NCI-H2107 (cell line): ENCODE measurements around the gene ELMO1.

Source experiments
- DNase-seq: peaks from one replicate; lab custom pipeline; 2025; lab: John Stamatoyannopoulos, UW

Gene ELMO1

DNA sequence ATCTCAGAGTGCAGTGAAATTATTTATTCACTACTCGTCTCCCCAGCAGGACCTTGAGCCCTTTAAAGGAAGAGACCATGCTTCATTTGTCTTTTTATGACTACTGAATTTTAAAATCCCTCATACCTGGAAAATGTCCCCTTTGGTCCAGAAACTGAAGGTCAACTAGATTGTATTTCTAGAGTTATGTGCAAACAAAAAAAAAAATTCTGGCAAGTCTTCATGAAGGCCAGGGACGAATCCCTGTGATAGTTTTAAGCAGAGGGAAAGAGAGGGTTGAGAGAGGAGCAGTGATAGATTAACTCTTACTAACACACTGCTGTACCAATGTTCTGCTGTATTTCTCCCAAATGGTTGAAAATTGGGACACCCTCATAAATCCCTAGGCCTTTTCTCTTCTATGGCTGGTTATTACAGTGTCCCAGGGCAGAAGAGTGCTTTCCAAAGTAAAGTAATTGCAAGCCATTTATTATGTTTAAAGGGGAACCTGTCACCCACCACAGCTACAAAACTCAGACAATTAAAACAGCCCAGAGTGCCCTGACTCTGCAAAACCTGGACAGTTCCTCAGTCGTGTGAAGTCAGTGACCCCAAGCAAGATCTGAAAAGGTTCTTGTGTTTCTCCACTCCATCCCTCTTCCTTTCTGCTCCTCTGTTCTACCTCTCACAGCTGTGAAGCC lies 541.6 kb downstream of the ELMO1 start:
- no peak for DNase-seq

- DNase-seq, result no peak
Measured at GRCh38 chr7:36906448-36906847, 542.2 kb downstream of the ELMO1 start.

DNA sequence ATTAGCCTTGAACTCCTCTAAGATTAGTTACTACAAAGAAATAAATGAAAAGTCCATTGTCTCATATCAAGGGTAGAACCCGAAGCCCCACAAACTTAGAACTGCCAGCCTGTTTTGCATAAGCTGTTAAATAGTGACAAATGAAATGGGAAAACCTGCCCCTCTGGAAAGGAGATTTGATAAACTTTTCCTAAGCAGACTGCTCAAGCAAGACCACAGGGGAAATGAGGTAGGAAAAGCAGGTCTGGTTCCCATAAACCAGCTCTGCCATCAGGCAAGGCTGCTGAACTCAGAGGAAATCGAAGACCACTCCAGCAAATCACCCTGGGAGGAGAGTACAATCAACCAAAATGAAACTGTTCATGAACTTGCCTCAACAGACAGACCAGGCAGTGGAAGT lies 542.8 kb downstream of the ELMO1 start:
- DNase-seq, result no peak

DNA sequence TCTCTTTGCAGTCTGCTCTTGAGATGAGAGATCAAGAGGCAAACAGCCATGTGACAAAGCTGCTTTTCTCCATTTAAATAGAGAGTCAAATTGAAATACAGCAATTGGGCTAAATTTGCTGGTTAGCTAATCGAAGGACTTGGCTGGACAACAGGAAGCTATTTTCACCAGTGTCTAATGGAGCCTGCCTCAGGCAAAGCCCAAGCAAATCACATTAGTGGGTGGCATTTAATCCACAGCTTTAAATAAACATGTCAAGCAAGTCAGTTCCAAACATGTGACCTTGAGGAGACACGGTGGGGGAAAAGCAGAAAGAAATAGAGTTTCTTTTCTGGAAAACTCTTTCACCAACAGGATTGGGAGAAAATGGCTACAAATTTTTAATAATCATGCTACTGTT lies 543.9 kb downstream of the ELMO1 start:
- DNase-seq, result no peak

DNA sequence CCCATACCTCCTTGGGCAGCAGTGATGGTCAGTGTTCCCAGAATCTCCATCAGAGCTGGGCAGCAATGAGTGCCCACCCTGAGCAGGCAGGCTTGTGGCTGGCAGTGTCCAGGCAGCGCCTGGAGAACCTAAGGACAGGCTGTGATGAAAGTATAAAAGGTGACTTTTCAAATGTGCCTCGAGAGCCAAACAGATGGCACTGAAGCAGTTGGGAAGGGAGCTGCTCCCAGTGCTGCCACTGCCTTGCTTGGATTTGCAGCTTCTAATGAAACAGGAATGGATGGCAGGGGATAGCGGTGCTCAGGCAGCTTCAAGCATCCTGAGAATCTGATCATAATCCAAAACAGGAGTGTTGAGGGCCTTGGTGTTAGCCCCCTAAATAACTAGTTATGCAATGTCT lies 544.6 kb downstream of the ELMO1 start:
- no peak for DNase-seq

- DNase-seq, result no peak
Measured at GRCh38 chr7:36900988-36901710, 547.5 kb downstream of the ELMO1 start.

DNA sequence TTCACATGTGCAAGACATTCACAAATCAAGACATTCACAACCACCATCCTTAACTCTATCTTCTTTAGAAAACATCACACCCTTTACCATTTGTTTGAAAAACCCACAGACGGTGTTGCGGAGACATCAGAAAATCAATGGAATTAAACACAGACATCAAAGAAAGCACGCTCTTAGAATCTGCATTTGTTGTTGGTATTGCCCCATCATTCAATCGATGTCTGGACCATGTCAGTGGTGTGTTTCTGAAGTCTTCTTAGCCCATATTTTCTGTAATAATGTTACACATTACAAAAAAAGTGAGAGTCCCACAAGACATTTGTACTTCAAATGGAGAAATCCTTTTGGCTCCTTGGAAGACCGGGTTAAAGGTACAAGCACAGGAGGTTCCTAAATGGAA lies 550.5 kb downstream of the ELMO1 start:
- no peak for DNase-seq

DNA sequence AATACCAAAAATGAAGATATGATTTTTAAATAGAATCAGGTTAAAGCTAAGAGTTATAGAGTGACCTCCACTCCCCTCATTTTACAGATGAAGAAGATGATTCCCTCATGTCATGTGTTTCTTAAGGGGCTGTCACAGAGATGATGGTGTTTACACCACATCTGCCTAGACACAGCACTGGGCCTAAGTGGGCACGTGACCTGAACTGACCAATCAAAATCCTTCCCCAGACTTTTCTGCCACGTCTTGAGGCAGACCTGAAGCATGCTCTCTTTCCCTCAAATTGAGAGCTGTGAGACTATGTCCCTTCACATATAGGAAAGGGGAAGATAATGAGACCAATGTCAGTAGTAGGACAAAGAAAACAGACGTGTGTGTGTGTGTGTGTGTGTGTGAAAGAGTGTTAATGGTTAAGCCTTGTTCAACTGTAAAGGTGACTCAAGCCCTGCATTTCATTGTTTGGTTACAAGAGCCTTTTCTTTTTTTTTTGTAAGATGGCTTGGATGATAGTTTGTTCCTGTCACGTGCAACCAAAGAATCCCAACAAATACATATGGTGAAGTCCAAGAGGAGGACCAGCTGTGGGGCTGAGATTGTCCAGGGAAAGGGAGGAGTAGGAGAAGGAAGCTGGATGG lies 551.6 kb downstream of the ELMO1 start:
- DNase-seq, result no peak

GRCh38 chr7:36896418-36896817 lies 552.2 kb downstream of the ELMO1 start:
- DNase-seq, result no peak

- no peak for DNase-seq
Measured at GRCh38 chr7:36895192-36895591, 553.5 kb downstream of the ELMO1 start.

GRCh38 chr7:36894190-36894589 lies 554.5 kb downstream of the ELMO1 start:
- DNase-seq, result no peak

- no peak for DNase-seq
Measured at GRCh38 chr7:36889182-36889581, 559.5 kb downstream of the ELMO1 start.

DNA sequence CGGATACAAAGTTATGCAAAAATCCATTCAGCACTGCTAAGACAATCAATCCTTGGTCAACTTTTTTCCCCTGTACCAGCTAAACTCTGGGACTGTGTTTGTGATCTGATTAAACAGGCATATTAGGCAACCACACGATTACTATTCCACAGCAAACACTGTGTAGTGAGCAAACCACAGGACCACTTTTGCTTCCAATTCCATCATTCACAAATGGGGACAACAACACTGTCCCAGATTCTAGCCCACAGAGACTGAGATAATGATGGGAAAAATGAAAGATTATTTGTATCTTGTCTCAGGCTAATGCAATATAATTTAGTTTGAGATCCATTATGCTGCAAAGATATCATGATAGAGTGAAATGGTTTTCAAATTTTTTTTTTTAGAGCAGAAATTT lies 560.7 kb downstream of the ELMO1 start:
- no peak for DNase-seq

DNA sequence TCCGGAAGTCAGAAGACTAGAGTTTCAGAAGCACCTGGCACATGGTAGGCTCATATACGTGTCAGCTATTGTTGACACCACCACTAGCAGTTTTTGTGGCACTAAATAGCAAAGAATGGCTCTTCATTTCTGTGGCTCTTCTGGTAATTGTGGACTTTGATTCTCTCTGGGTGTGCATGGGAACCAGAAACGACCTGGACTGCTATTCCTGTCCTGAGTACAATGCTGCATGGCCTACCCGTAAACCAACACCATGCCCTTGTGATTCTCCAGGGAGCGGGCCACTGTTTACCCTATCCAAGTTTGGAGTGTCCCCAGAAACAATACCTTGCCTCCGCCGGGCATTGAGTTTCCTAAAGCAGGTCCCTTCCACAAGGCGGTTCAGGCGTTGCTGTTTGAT lies 561.4 kb downstream of the ELMO1 start:
- DNase-seq, result peak; percentile 50

DNA sequence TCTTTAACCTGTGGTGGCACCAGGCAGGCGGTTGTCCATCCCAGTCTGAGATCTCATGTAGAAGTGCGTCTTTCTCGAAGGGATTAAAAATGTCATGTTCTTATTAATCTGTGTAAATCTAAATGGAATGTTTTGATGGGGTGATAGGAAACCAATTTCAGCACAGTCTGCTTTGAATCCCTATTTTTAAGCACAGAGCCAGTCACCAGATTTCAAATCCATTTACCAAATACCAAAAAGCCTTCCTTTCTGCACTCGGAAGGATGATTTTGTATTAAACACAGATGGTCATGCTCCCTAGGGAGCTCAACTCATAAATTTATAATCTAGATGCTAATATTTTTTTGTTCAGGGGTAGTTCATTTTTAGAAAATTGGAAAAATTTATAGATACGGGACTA lies 563.8 kb downstream of the ELMO1 start:
- no peak for DNase-seq

GRCh38 chr7:36884351-36884750 lies 564.3 kb downstream of the ELMO1 start:
- DNase-seq, result no peak

DNA sequence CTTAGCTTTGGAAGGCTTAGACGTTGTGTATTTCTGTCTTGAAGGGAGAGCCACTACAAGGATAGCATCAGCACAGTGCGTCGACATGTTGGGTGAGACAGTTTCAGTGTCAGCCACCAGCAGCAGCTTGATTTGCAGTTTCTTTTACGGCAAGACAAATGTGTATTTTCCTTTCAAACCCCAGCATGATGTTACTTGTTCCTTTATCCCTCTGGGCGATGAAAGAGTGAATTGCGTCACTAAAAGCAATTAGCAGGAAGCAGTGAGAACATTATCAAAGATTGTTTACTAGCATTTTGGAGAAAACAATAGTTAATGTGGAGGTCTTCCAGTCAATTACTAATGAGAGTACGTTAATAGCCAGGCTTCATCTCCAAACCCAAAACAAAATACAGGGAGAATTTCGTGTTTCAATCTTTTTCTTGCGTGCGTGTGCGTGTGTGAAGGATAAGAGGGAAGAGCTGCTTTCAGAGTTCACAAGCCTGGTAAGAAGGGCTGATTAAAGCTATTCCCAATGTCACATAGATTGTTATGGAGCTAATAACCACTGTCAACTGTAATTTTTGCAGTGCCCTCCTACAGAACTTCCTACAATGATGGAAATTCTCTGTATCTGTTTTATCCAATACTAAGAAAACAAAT lies 567.3 kb downstream of the ELMO1 start:
- DNase-seq, result no peak

- DNase-seq, result no peak
Measured at GRCh38 chr7:36880108-36880507, 568.6 kb downstream of the ELMO1 start.

- no peak for DNase-seq
Measured at GRCh38 chr7:36879021-36879420, 569.6 kb downstream of the ELMO1 start.

- no peak for DNase-seq
Measured at GRCh38 chr7:36878288-36878687, 570.4 kb downstream of the ELMO1 start.

GRCh38 chr7:36875794-36876193 lies 572.9 kb downstream of the ELMO1 start:
- no peak for DNase-seq

- no peak for DNase-seq
Measured at GRCh38 chr7:36874041-36874440, 574.6 kb downstream of the ELMO1 start.

DNA sequence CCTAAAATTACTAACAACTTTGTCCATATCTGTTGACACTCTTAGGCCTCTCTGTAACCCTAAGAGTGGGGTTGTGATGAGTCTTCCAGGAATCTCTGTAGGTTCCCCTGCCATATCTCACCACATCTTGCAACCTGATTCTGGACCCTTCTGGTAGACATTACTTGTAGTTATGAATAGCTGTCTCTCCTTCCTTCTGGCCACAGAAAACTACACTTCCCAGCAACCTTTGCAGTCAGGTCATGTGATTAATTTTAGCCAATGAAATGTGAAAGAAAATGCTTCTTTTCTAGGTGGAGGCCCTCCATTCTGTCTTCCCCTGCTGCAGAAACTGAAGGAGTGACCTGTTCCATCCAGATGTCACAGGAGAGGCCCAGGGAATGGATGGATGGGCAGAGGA lies 576.8 kb downstream of the ELMO1 start:
- no peak for DNase-seq
